A673 (cell line): Measurements from ENCODE around the gene TTC19. TPM values are rescaled to one million over a fixed set of nuclear protein-coding genes. Genes with fewer than 3 reads are reported as not detected.
A peak's percentile ranks its signal among the peaks of the same experiment; 100 is the strongest.

ENCODE experiments used
- BruUV-seq: library from RNA; stranded (reverse); fragments of 400-500 nt; replicated peaks from 2 replicates; lab custom pipeline; 2021; lab: Mats Ljungman, UMichigan
- CTCF ChIA-PET: fragments of 300-600 bp; sonication (Branson Sonifier 250); formaldehyde crosslinking; loops from one replicate; lab custom pipeline; 2022; ENCODE audit warnings: antibody characterized with exemption; lab: Charles Lee
- POLR2A ChIA-PET: fragments of 300-600 bp; sonication (Branson Sonifier 250); formaldehyde crosslinking; loops from one replicate; lab custom pipeline; 2022; ENCODE audit warnings: antibody characterized with exemption; ENCODE audit not compliant: low non-redundant PET; lab: Charles Lee
- DNase-seq: peaks from one replicate; pipeline ENCODE4 v3.0.0-alpha.2; 2015; ENCODE audit warnings: low spot score
- H3K27ac ChIP-seq: fragments of 200-600 bp; sonication (generic); 2 replicates; pipeline ENCODE4 v1.5.1; 2016; ENCODE audit warnings: mixed run types, low read depth, mild to moderate bottlenecking, mixed read lengths, antibody characterized with exemption, low read length; ENCODE audit not compliant: poor library complexity, severe bottlenecking
- H3K27me3 ChIP-seq: fragments of 200-600 bp; sonication (generic); replicated peaks from 2 replicates; pipeline ENCODE4 v1.6.1; 2017; ENCODE audit warnings: mixed run types, low read depth, mild to moderate bottlenecking, mixed read lengths, antibody characterized with exemption, low read length; ENCODE audit not compliant: insufficient read depth, poor library complexity
- H3K36me3 ChIP-seq: fragments of 200-600 bp; sonication (generic); 2 replicates; pipeline ENCODE4 v1.6.1; 2016; ENCODE audit warnings: mixed run types, mild to moderate bottlenecking, mixed read lengths, antibody characterized with exemption, low read length; ENCODE audit not compliant: insufficient read depth, poor library complexity, severe bottlenecking
- H3K4me1 ChIP-seq: fragments of 200-600 bp; sonication (generic); 2 replicates; pipeline ENCODE4 v1.6.1; 2017; ENCODE audit warnings: mixed run types, mild to moderate bottlenecking, mixed read lengths, antibody characterized with exemption, low read length; ENCODE audit not compliant: insufficient read depth, poor library complexity, severe bottlenecking
- H3K4me3 ChIP-seq: fragments of 200-600 bp; sonication (generic); 2 replicates; pipeline ENCODE4 v1.5.1; 2016; ENCODE audit warnings: low read depth, mixed run types, mild to moderate bottlenecking, mixed read lengths, low read length; ENCODE audit not compliant: poor library complexity, severe bottlenecking
- H3K9me3 ChIP-seq: fragments of 200-600 bp; sonication (generic); 2 replicates; pipeline ENCODE4 v1.6.1; 2016; ENCODE audit warnings: mixed run types, low read depth, mild to moderate bottlenecking, mixed read lengths, antibody characterized with exemption, low read length; ENCODE audit not compliant: poor library complexity, severe bottlenecking
- EZH2 ChIP-seq: fragments of 200-600 bp; sonication (generic); IDR thresholded peaks from 2 replicates; pipeline ENCODE4 v1.6.1; 2017; ENCODE audit warnings: borderline replicate concordance, low read depth, mild to moderate bottlenecking, mixed read lengths, antibody characterized with exemption, low read length; ENCODE audit not compliant: poor library complexity, severe bottlenecking
- intact Hi-C: fragments of 100-400 bp; cut with micrococcal nuclease; formaldehyde crosslinking; loops from one replicate; pipeline ENCODE4 v1.10.0; 2022; ENCODE audit not compliant: unreplicated experiment
- total RNA-seq: library from RNA; stranded (reverse); gene quantifications from 2 replicates; pipeline ENCODE4 v1.2.3, GENCODE V29; 2021
- TF ChIP-seq, protein P1 (sequence below): fragments of 300-800, 200-600 bp; sonication (generic); conservative IDR thresholded peaks from 2 replicates; pipeline ENCODE4 v1.5.1; 2017; ENCODE audit warnings: low read depth, mild to moderate bottlenecking, antibody characterized with exemption, low read length, moderate library complexity, mixed read lengths

TTC19 gene
- total RNA-seq, 1 experiment from 2014 or later, result 44.5 TPM

DNA sequence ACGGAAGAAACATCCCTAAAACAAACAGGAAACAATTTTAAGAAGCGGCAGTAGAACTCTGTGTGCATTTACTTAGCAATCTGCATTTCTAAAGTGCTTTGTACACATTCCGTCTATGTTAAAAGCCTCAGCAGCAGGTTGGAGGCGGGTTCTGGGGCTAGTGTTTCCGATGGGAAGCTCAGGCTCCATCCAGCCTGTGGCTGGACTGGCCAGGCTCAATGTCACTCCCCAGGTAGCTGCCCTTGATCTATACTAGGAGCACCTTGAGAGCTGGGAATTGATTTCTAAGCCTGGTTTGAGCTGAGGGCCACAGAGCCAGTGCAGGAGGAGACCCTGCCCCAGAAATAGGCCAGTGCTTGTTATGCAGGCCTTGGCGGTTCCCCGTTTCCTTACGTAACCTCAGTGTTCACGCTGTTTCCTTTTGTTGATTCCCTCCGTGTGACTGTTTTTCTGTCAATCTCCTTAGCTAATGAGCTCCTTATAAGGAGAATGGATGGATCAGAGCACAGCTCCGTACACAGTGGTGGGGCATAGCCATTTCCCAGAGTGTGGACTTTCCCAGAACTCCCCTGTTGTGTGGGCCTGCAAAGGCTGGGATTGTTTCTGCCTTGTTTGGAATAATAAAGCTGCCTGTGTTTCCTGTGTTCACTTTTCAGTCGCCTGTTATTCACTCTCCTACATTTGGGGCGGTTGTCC lies 33.3 kb upstream of the TTC19 start:
- peak; percentile 80 for DNase-seq
- intact Hi-C loops, result no loop called here
- Histone ChIP-seq H3K27ac (peak overlapping the region; percentile 89), H3K27me3 (no peaks in the 10 kb centered on the region), H3K36me3 (no peaks in the 10 kb centered on the region), H3K4me1 (peaks cover 25% of the 10 kb centered on the region), H3K9me3 (no peaks in the 10 kb centered on the region), H3K4me3 (no peak overlapping the region)
- ChIA-PET POLR2A (interaction anchor here (0.6 to 0.7 kb wide), 3 partner anchors 8 to 25 kb away, joined by 3 to 5 read pairs (median 4); partner anchors contain the start of gene ADORA2B), CTCF (interaction anchor here (0.5 to 1.1 kb wide), 2 partner anchors 9 to 21 kb away, joined by 3 to 5 read pairs; partner anchors contain the start of gene ADORA2B)
- TF ChIP-seq, protein P1, sequence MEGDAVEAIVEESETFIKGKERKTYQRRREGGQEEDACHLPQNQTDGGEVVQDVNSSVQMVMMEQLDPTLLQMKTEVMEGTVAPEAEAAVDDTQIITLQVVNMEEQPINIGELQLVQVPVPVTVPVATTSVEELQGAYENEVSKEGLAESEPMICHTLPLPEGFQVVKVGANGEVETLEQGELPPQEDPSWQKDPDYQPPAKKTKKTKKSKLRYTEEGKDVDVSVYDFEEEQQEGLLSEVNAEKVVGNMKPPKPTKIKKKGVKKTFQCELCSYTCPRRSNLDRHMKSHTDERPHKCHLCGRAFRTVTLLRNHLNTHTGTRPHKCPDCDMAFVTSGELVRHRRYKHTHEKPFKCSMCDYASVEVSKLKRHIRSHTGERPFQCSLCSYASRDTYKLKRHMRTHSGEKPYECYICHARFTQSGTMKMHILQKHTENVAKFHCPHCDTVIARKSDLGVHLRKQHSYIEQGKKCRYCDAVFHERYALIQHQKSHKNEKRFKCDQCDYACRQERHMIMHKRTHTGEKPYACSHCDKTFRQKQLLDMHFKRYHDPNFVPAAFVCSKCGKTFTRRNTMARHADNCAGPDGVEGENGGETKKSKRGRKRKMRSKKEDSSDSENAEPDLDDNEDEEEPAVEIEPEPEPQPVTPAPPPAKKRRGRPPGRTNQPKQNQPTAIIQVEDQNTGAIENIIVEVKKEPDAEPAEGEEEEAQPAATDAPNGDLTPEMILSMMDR, result no peak
- TF ChIP-seq EZH2, result no peak
- BruUV-seq, result no TSS peak

DNA sequence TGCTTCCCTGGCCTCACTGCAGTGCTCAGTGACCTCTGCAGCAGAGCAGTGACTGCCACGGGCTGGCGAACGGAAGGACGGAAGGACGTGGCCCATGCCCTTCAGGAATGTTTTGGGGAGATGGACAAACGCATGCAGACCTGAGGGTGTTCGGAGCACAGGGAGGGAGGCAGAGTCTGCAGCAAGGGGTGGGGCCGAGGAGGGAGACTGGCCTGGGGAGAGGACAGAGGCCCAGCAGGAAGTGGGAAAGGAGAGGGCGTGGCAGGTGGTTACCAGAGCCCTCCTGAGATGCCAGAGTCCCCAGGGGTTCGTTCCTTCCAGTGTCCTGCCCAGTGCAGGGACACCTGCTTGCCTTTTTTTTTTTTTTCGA lies 32.8 kb upstream of the TTC19 start:
- ChIA-PET POLR2A (interaction anchor here (0.7 kb wide), 1 partner anchor 9 kb away, joined by 4 read pairs; no protein-coding TSS in a partner anchor), CTCF (interaction anchor here (0.5 to 1.1 kb wide), 2 partner anchors 9 to 22 kb away, joined by 3 to 5 read pairs; partner anchors contain the start of gene ADORA2B)
- TF ChIP-seq EZH2, result no peak
- TF ChIP-seq, protein P1, result no peak
- Histone ChIP-seq H3K36me3 (no peaks in the 10 kb centered on the region), H3K4me1 (peaks cover 25% of the 10 kb centered on the region), H3K9me3 (no peaks in the 10 kb centered on the region), H3K27ac (peak overlapping the region; percentile 89), H3K27me3 (no peaks in the 10 kb centered on the region), H3K4me3 (no peak overlapping the region)
- no peak for DNase-seq
- BruUV-seq, result no TSS peak
- intact Hi-C loops, result no loop called here

DNA sequence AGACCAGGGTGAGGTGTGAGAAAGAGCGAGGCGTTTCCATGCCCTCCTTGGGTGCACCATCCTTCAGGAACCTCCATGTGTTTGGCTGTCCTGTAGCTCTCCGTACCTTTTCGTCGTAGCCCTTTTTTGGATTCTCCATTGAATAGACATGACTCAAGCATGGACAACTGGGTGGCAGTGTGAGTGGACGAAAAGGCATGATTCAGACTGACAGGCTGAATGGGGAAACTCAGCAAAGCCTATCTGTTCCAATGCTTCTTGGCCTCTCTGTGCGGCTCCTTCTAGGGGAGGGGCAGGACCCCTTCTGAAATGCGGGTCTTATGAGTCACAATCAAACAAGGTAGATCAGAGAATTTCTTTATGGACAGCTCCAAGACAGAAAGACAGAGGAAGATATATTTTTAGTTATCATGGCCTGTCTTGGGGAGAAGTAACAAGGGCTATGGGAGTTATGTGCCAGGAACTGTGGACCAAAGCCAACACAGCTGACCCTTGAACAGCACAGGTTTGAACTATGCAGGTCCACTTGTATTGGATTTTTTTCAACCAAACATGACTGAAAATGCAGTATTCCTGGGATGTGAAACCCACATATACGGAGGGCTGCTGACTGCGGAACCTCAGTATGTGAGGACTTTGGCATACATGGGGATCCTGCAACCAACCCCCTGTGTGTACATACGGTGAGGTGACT lies 31.8 kb upstream of the TTC19 start:
- H3K27me3 ChIP-seq, result no peaks in the 10 kb centered on the region
- H3K9me3 ChIP-seq, result no peaks in the 10 kb centered on the region
- H3K4me3 ChIP-seq, result no peak overlapping the region
- ChIA-PET POLR2A (no interaction called here), CTCF (no interaction called here)
- intact Hi-C loops, result no loop called here
- no peak for DNase-seq
- BruUV-seq, result no TSS peak
- no peaks in the 10 kb centered on the region for H3K36me3 ChIP-seq
- H3K27ac ChIP-seq, result peak overlapping the region; percentile 89
- TF ChIP-seq, protein P1, result no peak
- no peak for TF ChIP-seq EZH2
- peaks cover 25% of the 10 kb centered on the region for H3K4me1 ChIP-seq
